HepG2 (cell line): ENCODE measurements around the gene PRSS33. TPM values are rescaled to one million over a fixed set of nuclear protein-coding genes. Genes with fewer than 3 reads are reported as not detected.
A peak's percentile ranks its signal among the peaks of the same experiment; 100 is the strongest.

ENCODE experiments used
- BATF2 ChIP-seq: sonication (generic); formaldehyde crosslinking; IDR thresholded peaks from 2 replicates; pipeline ENCODE4 v1.8.0; 2022; ENCODE audit warnings: mild to moderate bottlenecking, missing genetic modification reagents, moderate library complexity
- CHD4 ChIP-seq: fragments of 200-600 bp; sonication (generic); IDR thresholded peaks from 2 replicates; pipeline ENCODE4 v1.7.0; 2017; ENCODE audit warnings: mild to moderate bottlenecking, low read length, borderline replicate concordance
- KIAA2018 ChIP-seq: sonication (generic); formaldehyde crosslinking; IDR thresholded peaks from 2 replicates; pipeline ENCODE4 v1.5.0; 2020; ENCODE audit warnings: mild to moderate bottlenecking, missing genetic modification reagents, borderline replicate concordance
- MAZ ChIP-seq, 2 experiments: sonication (generic) in 1 of 2; formaldehyde crosslinking in 1 of 2; IDR thresholded peaks; 2 replicates each; pipeline versions ENCODE4 v1.5.0 to v1.6.1; 2012 to 2020; ENCODE audit warnings: low read depth in 2 of 2, mild to moderate bottlenecking in 2 of 2, borderline replicate concordance in 1 of 2, improper control_type of control experiment in 1 of 2, low read length in 1 of 2, missing genetic modification reagents in 1 of 2, moderate library complexity in 1 of 2
- ZNF256 ChIP-seq: sonication (generic); formaldehyde crosslinking; conservative IDR thresholded peaks from 2 replicates; pipeline ENCODE4 v1.4.0; 2020; ENCODE audit warnings: missing genetic modification reagents
- ZNF597 ChIP-seq: sonication (generic); formaldehyde crosslinking; IDR thresholded peaks from 2 replicates; pipeline ENCODE4 v1.5.0; 2020; ENCODE audit warnings: missing genetic modification reagents
- ZNF687 ChIP-seq: sonication (generic); formaldehyde crosslinking; IDR thresholded peaks from 2 replicates; pipeline ENCODE4 v1.5.1; 2020; ENCODE audit warnings: mild to moderate bottlenecking, missing genetic modification reagents, moderate library complexity
- polyA plus RNA-seq, 8 experiments: library from polyadenylated mRNA; depleted of rRNA in 3 of 8; stranded (reverse) in 7 of 8; unstranded in 1 of 8; fragments of >200 nt; fragmentation: Illumina TruSeq in 4 of 8; extraction: Trizol in 4 of 8; gene quantifications; 2 replicates each; pipeline versions ENCODE4 v1.2.1 to v1.2.3, GENCODE V29; 2011 to 2016; ENCODE audit warnings: low read depth in 4 of 8, missing spikeins in 1 of 8, mixed read lengths in 1 of 8; ENCODE audit not compliant: insufficient read depth in 1 of 8
- total RNA-seq, 5 experiments: library from RNA; depleted of rRNA; stranded (reverse); fragments of >200 nt; fragmentation: Illumina TruSeq; extraction: Trizol; gene quantifications; 2 replicates each; pipeline ENCODE4 v1.2.3, GENCODE V29; 2016; ENCODE audit warnings: low read depth in 1 of 5

The PRSS33 gene
- total and polyA plus RNA-seq, 2 of the 13 experiments (the other 11 are each of a cell fraction or from before 2014, with no cell fraction given): not detected

GRCh38 chr16:2752035-2752849 lies 35.1 kb downstream of the PRSS33 start, which contains the start of gene SRRM2 (continued):
- TF ChIP-seq ZNF687 (CRISPR knock-in tag): peak; percentile 95
- TF ChIP-seq MAZ (IDR thresholded peaks at IDR 0.05; ENCODE audit: borderline replicate concordance, low read depth, low read length): 0 out of 2 replicates have a peak, but pooled peaks have one; percentile 7
- TF ChIP-seq MAZ (CRISPR knock-in tag; IDR thresholded peaks at IDR 0.05; ENCODE audit: low read depth): peak; percentile 92; the same call in 1 of the 2 replicates
- peak; percentile 11; the same call in 1 of the 2 replicates for TF ChIP-seq ZNF256 (CRISPR knock-in tag)
- TF ChIP-seq ZNF597: no peak
- no peak; the same call in 1 of the 2 replicates for TF ChIP-seq KIAA2018 (CRISPR knock-in tag)
- no peak; the same call in 1 of the 2 replicates for TF ChIP-seq BATF2 (CRISPR knock-in tag)
- TF ChIP-seq CHD4: no peak
